ENCODE data around the gene THADA. TPM values are rescaled to one million over a fixed set of nuclear protein-coding genes. Genes with fewer than 3 reads are reported as not detected.

The THADA gene
- polyA plus RNA-seq, 4 donors = 32.5 to 38.4 (median 33.5) TPM

DNA sequence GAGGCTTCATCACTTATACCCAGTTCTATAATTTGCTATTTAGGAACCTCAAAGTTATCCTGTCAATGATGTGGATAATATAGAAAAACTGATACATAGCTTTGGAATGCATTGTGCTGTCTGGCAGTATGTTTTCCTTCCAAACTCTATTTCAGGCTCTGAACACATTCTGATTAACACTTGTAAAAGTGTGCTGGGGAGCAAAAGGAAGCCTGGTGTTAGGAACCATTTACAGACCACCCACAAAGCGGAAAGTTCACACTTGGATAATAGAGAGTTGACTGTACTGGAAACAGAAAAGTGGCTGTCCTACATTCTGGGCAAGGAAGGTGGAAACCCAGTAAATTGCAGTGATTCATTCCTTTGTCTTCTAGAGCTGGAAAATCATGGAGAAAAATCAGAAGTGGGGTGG lies 254.9 kb downstream of the THADA start:
- no peak for DNase-seq (ENCODE audit: low read depth in 4 of 4, low spot score in 2 of 4)

DNA sequence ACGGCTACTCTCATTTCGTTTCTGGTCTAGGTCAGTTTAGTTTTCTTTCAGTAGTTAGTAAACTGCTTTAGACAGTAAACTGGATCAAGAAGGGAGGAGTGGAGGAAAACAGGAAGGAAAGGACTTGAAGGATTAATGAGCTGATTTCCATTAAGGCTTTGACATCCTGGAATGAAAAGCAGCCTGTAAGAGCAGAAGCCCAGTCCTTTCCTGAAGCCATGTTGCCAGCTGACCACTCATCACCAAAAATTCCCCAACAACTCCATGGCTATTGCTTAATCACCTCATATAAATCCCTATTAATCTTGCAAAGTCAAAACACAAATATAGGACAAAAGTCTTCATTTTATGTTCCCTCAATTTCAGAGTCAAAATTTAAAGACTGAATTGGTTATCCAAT lies 255.8 kb downstream of the THADA start:
- DNase-seq (ENCODE audit: low read depth in 4 of 4, low spot score in 2 of 4) = no peak

GRCh38 chr2:43333656-43334144 lies 262.1 kb downstream of the THADA start:
- DNase-seq (ENCODE audit: low read depth in 4 of 4, low spot score in 2 of 4) = no peak

DNA sequence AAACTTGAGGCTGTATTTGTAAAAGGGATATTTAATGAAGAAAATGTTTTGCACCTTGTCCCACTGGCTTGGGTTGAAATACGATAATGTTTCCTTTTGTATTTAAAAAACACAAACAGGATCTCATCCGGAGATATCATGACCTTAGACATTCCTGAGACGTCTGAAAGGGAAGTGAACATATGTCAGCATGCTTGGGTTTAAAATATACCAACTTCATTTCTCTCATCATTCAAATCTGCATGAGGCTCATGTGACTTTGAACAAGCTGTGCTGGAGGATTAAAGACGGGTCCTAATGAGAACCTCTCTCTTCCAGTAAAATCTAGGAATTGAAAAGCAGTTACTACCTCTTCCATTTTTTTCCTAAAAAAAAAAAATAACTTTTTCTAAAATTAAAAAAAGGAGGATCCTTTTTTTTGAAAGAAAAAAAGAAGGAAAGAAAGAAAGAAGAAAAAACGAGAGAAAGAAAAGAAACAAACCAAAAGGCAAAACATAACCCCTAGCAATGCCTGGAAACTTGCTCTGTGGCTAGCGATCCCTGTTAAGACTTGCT lies 262.7 kb downstream of the THADA start:
- no peak for DNase-seq (ENCODE audit: low read depth in 4 of 4, low spot score in 2 of 4)

DNA sequence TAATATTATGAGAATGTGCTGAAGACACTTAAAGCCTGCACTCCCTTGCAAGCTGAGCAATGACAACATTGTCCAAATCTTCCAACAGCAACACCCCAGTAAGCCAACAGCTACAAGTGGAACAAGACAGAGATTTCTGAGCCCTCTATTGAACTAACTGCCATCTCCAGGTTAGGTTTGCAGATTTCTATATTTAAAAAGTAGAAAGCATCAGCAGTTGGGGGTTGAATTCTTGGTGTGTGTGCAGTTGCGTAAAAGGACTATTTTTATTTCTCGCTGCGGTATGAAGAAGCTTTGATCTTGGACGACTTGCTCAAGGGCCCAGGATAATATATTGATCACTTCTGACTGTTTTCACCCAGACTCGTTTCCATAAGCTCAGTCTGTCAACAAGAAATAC lies 263.2 kb downstream of the THADA start:
- DNase-seq (ENCODE audit: low read depth in 4 of 4, low spot score in 2 of 4) = no peak

GRCh38 chr2:43331422-43331821 lies 264.4 kb downstream of the THADA start:
- DNase-seq (ENCODE audit: low read depth in 4 of 4, low spot score in 2 of 4) = no peak

DNA sequence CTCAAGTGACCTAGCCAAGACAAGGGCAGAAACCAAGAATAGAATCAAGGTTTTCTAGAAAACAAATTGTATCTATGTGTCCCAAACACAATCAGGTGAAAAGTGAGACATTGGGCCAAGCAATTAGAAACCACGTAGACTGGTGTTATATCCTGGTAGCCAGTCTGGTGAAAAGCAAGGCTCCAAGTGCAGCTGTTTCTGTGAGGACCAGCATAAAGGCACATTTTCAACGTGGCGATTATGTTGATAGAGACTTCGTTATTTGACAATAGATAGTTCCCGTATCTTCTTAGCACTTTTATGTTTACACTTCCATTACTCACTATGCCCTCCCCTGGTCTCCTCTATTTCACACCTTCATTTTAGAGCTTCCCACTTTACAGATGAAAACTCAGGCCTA lies 266.2 kb downstream of the THADA start:
- no peak for DNase-seq (ENCODE audit: low read depth in 4 of 4, low spot score in 2 of 4)

DNA sequence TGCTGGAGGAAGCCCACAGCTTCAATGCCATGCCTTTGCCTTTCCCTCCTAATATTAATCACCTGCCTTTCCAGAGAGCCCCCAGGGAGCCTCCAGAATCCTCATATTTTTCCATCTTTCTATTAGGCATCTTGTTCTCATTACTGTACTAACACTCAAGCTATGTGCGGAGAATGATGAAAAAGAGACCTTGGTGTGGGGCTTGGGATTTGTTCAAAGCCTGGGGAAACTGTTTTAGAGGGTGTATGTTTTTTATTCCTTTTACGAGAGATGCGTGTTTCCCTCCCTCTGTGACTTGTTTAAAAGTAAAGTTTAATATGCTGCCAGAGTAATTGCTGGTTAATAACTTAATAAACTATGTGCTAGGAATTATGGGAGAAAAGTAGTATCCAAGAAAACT lies 267.0 kb downstream of the THADA start:
- no peak for DNase-seq (ENCODE audit: low read depth in 4 of 4, low spot score in 2 of 4)

DNA sequence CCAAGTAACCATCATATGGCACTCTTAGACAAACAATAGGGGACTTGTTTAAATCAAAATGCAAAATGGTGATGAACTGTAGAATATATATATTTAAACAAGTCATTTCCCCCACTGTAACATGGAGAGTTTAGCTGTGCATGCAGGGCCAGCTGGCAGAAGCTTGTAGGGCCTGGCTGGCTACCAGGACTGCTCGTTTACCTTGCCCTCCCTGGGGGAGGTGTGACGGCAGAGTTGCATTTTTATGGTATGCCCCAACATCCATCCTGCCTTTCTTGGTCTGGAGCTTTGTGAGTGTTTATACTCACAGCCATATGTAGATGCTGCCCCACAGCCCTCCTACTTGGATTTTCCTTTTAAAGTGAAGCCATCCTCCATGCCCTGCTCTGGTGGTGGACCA lies 267.7 kb downstream of the THADA start:
- DNase-seq (ENCODE audit: low read depth in 4 of 4, low spot score in 2 of 4) = no peak

GRCh38 chr2:43327119-43327518 lies 268.7 kb downstream of the THADA start:
- no peak for DNase-seq (ENCODE audit: low read depth in 4 of 4, low spot score in 2 of 4)

DNA sequence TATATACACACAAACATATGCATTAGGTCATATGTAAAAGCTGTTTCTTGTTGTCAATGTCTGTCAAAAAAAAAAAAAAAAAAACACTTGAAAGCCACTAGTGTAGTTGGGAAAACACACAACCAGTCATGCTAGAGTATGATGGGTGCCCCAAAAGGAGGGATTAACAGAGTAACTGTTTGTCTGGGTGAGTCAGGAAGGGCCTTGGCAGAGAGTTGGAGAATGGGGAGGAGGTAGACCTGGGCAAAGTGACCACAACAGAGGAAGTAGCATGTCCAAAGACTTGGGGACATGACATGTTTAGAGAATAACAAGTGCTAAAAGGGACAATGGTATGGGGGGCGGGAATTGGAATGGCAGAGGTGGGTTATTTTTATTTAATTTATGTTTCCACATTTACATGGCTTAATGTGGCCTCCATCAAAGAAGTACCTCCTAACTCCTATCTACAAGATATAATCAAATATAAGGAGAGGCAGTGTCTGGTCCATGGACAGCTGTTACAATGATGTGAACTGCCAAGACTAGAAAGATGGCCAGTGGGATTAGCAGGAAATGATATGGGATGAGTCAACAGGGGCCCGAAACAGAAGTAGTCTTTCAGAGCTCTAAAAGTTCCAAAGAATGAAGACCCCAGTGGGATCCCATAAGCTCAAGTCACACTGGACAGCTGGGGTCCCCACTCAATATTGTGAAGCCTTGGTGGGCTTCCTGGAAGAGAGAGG lies 269.6 kb downstream of the THADA start:
- DNase-seq (ENCODE audit: low read depth in 4 of 4, low spot score in 2 of 4) = no peak

GRCh38 chr2:43325107-43325811 lies 270.6 kb downstream of the THADA start:
- no peak for DNase-seq (ENCODE audit: low read depth in 4 of 4, low spot score in 2 of 4)

DNA sequence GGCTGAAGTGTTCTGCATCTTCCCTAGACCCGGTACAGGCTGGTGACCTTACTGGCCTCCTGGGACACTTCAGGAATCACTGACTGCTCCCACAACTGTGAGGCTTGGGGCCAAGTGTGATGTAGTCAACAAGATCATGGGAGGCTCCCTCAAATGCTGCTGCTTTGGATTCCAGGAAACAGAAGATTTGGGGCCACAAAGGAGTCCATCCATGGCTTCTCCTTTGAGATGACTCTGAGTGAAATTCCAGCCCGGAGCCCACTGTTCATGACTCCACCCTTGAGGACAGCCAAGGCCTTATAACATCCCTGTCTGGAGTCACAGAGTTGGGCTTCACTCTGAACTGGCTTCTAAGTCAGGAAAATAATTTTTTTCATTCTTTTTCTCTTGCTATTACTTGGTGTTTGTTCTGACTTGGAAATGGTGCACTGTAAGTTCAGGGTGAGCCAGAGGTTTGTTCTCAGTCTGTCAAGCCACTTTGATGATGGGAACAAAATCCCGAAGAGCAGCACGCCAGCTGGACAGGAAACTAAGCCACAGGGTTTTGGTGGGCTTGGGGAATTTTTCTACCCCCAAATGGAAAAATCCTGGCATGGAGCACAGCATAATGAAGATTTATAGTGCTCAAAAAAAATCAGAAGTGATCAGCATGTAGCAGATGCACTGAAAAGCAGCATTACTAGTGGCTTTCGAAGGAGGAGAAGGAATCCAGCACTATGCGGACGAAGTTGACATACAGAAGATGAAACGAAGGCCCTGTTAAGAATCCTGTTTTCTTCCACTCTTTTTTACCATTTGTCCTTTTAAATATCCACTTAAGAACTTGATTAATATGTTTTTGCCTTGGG lies 271.4 kb downstream of the THADA start:
- DNase-seq (ENCODE audit: low read depth in 4 of 4, low spot score in 2 of 4) = no peak

DNA sequence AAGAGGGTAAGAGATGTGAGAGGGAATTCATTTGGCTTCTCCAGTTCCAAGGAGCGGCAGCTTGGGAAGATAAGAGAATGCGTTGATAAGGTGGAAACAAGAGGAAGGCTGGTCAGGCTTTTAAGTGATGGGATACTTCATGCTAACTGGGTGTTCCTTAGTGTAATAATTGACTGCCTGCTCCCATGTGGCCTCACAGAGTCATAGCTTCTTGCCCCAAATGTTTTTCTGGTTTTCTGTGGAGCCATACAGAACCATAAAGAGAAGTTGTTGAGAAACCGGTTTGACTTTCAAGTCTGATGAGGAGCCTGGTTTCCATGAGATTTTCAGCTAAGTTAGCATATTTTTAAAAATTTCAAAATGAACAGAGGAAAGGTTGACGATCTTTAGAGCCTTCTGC lies 272.0 kb downstream of the THADA start:
- DNase-seq (ENCODE audit: low read depth in 4 of 4, low spot score in 2 of 4) = no peak

DNA sequence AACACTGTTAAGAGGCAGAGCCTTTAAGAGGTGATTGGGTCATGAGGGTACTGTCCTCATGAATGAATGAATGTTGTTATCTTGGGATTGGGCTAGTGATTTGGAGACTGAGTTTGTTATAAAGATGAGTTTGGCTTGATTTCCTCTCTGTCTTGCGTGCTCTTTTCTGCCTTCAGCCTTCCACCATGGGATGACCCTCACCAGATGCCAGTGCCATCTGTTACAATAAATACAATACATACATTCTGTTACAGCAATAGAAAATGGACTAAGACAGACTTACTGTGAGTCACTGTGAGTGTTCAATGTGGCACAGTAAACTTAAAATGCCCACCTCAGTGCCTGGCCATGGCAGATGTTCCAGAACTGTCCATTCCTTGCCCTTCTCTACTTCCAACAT lies 274.4 kb downstream of the THADA start:
- DNase-seq (ENCODE audit: low read depth in 4 of 4, low spot score in 2 of 4) = no peak

DNA sequence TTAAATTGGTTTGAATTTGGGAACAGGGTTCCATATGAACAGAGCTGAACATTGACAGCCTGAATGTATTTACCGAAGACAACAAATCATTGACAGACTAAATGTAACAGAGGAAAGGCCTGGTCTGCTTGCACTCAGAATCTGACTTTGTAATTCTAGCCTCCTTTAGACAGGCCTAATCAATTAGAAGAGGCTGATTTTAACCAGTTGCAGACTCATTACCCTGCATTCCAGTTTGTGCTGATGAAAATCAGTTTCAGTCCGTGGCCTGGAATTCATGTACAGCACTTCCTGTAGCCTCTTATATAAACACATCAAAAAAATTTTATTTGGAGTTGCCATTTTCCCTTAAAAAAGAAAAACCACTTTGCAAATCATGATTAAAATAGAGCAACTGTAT lies 276.3 kb downstream of the THADA start:
- no peak for DNase-seq (ENCODE audit: low read depth in 4 of 4, low spot score in 2 of 4)

GRCh38 chr2:43318791-43319190 lies 277.0 kb downstream of the THADA start:
- no peak for DNase-seq (ENCODE audit: low read depth in 4 of 4, low spot score in 2 of 4)

GRCh38 chr2:43317680-43318079 lies 278.2 kb downstream of the THADA start:
- no peak for DNase-seq (ENCODE audit: low read depth in 4 of 4, low spot score in 2 of 4)

- DNase-seq (ENCODE audit: low read depth in 4 of 4, low spot score in 2 of 4) = no peak
Observed at GRCh38 chr2:43317194-43317593, 278.6 kb downstream of the THADA start.

DNA sequence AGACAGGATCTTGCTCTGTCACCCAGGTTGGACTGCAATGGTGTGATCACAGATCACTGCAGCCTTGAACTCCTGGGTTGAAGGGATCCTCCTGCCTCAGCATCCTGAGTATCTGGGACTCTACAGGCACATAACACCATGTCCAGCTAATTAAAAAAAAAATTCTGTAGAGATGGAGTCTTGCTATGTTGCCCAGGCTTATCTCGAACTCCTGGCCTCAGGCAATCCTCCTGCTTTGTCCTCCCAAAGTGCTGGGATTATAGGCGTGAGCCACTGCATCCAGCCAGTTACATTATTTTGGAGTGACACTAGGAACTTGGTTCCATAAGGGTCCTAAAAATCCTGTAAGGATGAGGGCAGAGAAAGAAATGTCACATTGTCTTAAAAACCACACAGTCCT lies 280.4 kb downstream of the THADA start:
- no peak for DNase-seq (ENCODE audit: low read depth in 4 of 4, low spot score in 2 of 4)

- DNase-seq (ENCODE audit: low read depth in 4 of 4, low spot score in 2 of 4) = no peak
Observed at GRCh38 chr2:43314299-43314927, 281.4 kb downstream of the THADA start.

All from left renal cortex interstitium (tissue), 4 donors.